ENCODE data around the gene NBAS. TPM values are rescaled to one million over a fixed set of nuclear protein-coding genes. Genes with fewer than 3 reads are reported as not detected.

Gene NBAS
- total RNA-seq, 1 experiment from 2014 or later: 36.3 TPM

GRCh38 chr2:15136639-15137038, 424.5 kb downstream of the NBAS start:
- no peak overlapping the region for H3K27ac ChIP-seq (ENCODE audit: low read length)
- in situ Hi-C loops (cut with HindIII; ENCODE audit: low pct_unique_long_range_greater_than_20kb, low sequenced_read_pairs): no loop called here
- no peak overlapping the region for H3K4me3 ChIP-seq (ENCODE audit: low read depth in 2 of 2, low read length in 2 of 2)
- H3K9me3 ChIP-seq (ENCODE audit: control insufficient read depth, insufficient read depth, low read depth, low read length): no peaks in the 10 kb centered on the region
- H3K4me1 ChIP-seq (ENCODE audit: control insufficient read depth, insufficient read depth, low read length): no peaks in the 10 kb centered on the region
- CTCF ChIA-PET: no interaction called here
- no peak for TF ChIP-seq POLR2AphosphoS5 (IDR thresholded peaks at IDR 0.05; ENCODE audit: low read depth, low read length)
- H3K36me3 ChIP-seq (ENCODE audit: control insufficient read depth, insufficient read depth, low read length): no peaks in the 10 kb centered on the region
- H3K27me3 ChIP-seq (ENCODE audit: control insufficient read depth, insufficient read depth, low read length): no peaks in the 10 kb centered on the region
- BruUV-seq (replicated peaks): no TSS peak
- intact Hi-C loops (cut with micrococcal nuclease; ENCODE audit: unreplicated experiment): no loop called here
- ATAC-seq (no peak), DNase-seq (ENCODE audit: low read depth, low spot score) (no peak)
- POLR2A ChIA-PET: no interaction called here

DNA sequence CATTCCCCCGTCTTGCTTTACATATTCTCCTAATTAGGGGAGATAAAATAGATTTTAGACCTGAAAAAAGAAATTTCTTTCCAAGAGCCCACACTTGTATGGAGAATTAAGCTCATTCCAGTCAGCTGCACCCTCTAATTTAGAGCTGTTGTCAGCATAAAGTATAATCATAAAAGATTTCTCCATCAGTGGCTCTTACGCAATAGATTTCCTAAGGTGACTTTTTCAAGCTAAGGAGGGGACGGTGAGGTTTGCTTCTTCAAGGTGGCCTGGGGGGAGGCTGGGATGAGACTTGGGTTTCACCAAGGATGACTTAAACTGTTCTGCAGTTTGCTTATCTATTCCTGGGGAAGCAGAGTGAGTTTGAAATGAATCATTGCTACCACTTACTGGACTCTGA, 426.2 kb downstream of the NBAS start:
- ChIA-PET CTCF (no interaction called here), POLR2A (no interaction called here)
- H3K27me3 ChIP-seq (ENCODE audit: control insufficient read depth, insufficient read depth, low read length): no peaks in the 10 kb centered on the region
- no peaks in the 10 kb centered on the region for H3K36me3 ChIP-seq (ENCODE audit: control insufficient read depth, insufficient read depth, low read length)
- intact Hi-C loops (cut with micrococcal nuclease; ENCODE audit: unreplicated experiment) (no loop called here), in situ Hi-C loops (cut with HindIII; ENCODE audit: low pct_unique_long_range_greater_than_20kb, low sequenced_read_pairs) (no loop called here)
- H3K27ac ChIP-seq (ENCODE audit: low read length): no peak overlapping the region
- H3K4me3 ChIP-seq (ENCODE audit: low read depth in 2 of 2, low read length in 2 of 2): no peak overlapping the region
- H3K9me3 ChIP-seq (ENCODE audit: control insufficient read depth, insufficient read depth, low read depth, low read length): no peaks in the 10 kb centered on the region
- H3K4me1 ChIP-seq (ENCODE audit: control insufficient read depth, insufficient read depth, low read length): no peaks in the 10 kb centered on the region
- ATAC-seq: no peak
- no peak for DNase-seq (ENCODE audit: low read depth, low spot score)
- no TSS peak for BruUV-seq (replicated peaks)
- no peak for TF ChIP-seq REST (IDR thresholded peaks at IDR 0.05; ENCODE audit: insufficient read depth in 1 of 2, low read depth in 2 of 2, low read length in 1 of 2)
- TF ChIP-seq TCF7L2 (IDR thresholded peaks at IDR 0.05; ENCODE audit: low read depth, low read length): no peak
- TF ChIP-seq POLR2AphosphoS5 (IDR thresholded peaks at IDR 0.05; ENCODE audit: low read depth, low read length): no peak
- no peak for TF ChIP-seq CTCF (IDR thresholded peaks at IDR 0.05)
- no peak for TF ChIP-seq SIN3A (IDR thresholded peaks at IDR 0.05; ENCODE audit: borderline replicate concordance, insufficient read depth, low read depth, low read length)

DNA sequence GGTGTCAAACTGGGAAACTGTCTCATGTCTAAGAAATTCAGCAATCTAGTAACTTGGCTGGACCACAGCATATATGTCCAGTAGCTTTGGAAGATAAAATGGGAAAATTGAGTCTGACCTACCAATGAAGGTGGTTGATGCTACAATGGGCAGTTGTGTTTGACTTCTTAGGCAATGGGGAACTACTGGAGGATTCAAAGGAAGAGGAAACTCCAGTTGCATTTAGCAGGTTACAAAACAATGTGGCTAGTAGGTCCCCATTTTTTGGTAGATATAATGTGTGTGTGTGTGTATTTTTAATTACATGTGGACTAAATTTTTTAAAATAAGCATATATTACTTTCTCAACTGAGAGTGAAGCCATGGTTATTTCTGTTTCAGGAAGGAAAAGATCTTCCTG, 427.7 kb downstream of the NBAS start:
- no TSS peak for BruUV-seq (replicated peaks)
- Histone ChIP-seq H3K9me3 (ENCODE audit: control insufficient read depth, insufficient read depth, low read depth, low read length) (no peaks in the 10 kb centered on the region), H3K27ac (ENCODE audit: low read length) (no peak overlapping the region), H3K27me3 (ENCODE audit: control insufficient read depth, insufficient read depth, low read length) (no peaks in the 10 kb centered on the region), H3K4me3 (ENCODE audit: low read depth in 2 of 2, low read length in 2 of 2) (no peak overlapping the region), H3K4me1 (ENCODE audit: control insufficient read depth, insufficient read depth, low read length) (no peaks in the 10 kb centered on the region), H3K36me3 (ENCODE audit: control insufficient read depth, insufficient read depth, low read length) (no peaks in the 10 kb centered on the region)
- CTCF ChIA-PET: no interaction called here
- ATAC-seq (no peak), DNase-seq (ENCODE audit: low read depth, low spot score) (no peak)
- intact Hi-C loops (cut with micrococcal nuclease; ENCODE audit: unreplicated experiment) (no loop called here), in situ Hi-C loops (cut with HindIII; ENCODE audit: low pct_unique_long_range_greater_than_20kb, low sequenced_read_pairs) (no loop called here)
- TF ChIP-seq REST (IDR thresholded peaks at IDR 0.05; ENCODE audit: insufficient read depth in 1 of 2, low read depth in 2 of 2, low read length in 1 of 2): no peak
- TF ChIP-seq POLR2AphosphoS5 (IDR thresholded peaks at IDR 0.05; ENCODE audit: low read depth, low read length): no peak
- no peak for TF ChIP-seq CTCF (IDR thresholded peaks at IDR 0.05)
- no peak for TF ChIP-seq TCF7L2 (IDR thresholded peaks at IDR 0.05; ENCODE audit: low read depth, low read length)
- no peak for TF ChIP-seq SIN3A (IDR thresholded peaks at IDR 0.05; ENCODE audit: borderline replicate concordance, insufficient read depth, low read depth, low read length)
- POLR2A ChIA-PET: no interaction called here

All from Panc1 (cell line).